HG02943 (cell line): ENCODE data around the gene LCP1.
"Not testable (repeated sequence)": the region's sequence is repeated elsewhere in the genome, so short reads cannot be mapped to it uniquely, and the experiment has no call there.

Experiments
- ATAC-seq: cut with Tn5 transposase; IDR thresholded peaks from one replicate; pipeline ENCODE4 v1.9.1; 2021; ENCODE audit warnings: mild to moderate bottlenecking, low read depth, moderate library complexity; ENCODE audit not compliant: unreplicated experiment

The LCP1 gene

GRCh38 chr13:46182491-46182877, 507 bp upstream of the LCP1 start:
- peak; percentile 6 for ATAC-seq

- no peak for ATAC-seq
Measured at GRCh38 chr13:46181377-46181839, 569 bp downstream of the LCP1 start.

GRCh38 chr13:46179969-46180763, 1.8 kb downstream of the LCP1 start:
- no peak for ATAC-seq

GRCh38 chr13:46179491-46179908, 2.5 kb downstream of the LCP1 start:
- no peak for ATAC-seq

DNA sequence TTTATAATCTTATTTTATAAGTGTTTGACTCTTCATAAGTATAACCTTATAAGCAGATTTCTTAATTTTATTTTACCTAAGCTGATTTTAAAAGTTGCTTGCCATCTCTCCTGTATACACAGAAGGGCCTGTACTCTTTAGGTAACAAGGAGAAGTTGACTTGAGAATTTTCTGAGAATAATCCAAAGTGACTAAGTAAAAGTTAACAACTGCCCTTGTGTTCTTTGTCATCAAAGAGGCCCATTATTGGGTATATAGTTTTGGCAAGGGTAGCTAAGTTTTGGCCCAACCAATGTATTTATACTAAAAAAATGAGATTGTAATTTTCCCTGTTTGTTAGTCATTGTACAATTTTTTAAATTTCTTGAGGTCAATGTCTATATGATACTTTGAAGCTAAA, 3.2 kb downstream of the LCP1 start:
- no peak for ATAC-seq

- no peak for ATAC-seq
Measured at GRCh38 chr13:46178143-46178542, 3.8 kb downstream of the LCP1 start.

DNA sequence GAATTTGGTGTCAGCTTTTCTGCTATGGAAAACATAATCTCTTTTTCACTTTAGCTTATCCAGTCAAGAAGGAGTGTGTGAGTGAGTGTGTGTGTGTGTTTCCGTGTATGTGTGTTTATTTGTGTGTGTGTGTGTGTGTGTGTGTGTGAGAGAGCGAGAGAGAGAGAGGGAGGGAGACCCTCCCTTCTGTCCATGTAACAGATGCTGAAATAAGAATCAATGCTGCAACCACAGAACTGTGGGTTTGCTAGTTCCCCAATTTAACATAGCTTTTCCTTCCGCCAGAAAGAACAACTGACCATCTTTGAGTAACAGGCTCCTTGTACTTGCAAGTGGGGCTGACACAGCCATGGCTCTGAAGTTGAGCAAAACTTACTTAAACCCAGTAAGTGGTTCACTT, 5.2 kb downstream of the LCP1 start:
- no peak for ATAC-seq

DNA sequence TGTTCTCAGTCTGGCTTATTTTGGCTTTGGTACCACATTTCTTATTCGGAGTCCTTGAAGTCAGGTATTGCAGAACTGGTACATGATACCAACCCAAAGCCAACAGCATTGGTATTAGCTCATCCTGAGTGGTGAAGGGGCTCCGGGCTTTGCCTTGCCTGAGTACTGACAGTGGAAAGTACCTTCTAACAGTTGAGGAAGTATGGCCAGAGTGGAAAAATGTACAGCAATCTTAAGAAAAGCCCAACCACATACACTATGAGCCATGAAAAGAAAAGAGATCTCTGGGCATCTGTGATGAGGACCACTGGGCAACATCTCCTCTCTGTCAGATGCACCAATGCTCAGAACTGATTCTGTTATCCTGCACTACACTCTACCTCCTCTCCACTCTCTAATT, 8.3 kb downstream of the LCP1 start:
- no peak for ATAC-seq

GRCh38 chr13:46172531-46172991, 9.4 kb downstream of the LCP1 start:
- no peak for ATAC-seq

GRCh38 chr13:46171739-46172138, 10.2 kb downstream of the LCP1 start:
- ATAC-seq = no peak

DNA sequence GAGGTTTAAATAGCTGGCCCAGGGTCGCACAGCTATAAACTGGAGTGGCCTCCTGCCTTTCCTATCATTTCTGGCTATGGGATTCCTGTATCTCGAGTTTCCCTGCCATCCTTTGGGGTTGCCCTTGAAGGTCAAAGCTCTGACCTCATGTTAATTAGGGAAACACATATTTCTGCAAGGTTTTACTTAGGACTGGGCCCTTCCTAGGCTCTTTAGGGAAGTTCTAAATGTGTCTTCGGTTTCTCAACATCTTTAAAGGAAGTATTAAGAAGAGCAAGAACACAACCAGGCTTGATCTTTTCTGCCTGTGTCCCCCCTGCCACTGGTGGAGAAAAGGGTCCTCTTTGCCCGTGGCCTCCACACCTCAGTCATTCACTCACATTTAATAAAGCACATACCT, 10.8 kb downstream of the LCP1 start:
- no peak for ATAC-seq

- ATAC-seq = no peak
Measured at GRCh38 chr13:46170687-46171086, 11.3 kb downstream of the LCP1 start.

- ATAC-seq = no peak
Measured at GRCh38 chr13:46170268-46170667, 11.7 kb downstream of the LCP1 start.

GRCh38 chr13:46169758-46170157, 12.2 kb downstream of the LCP1 start:
- no peak for ATAC-seq

DNA sequence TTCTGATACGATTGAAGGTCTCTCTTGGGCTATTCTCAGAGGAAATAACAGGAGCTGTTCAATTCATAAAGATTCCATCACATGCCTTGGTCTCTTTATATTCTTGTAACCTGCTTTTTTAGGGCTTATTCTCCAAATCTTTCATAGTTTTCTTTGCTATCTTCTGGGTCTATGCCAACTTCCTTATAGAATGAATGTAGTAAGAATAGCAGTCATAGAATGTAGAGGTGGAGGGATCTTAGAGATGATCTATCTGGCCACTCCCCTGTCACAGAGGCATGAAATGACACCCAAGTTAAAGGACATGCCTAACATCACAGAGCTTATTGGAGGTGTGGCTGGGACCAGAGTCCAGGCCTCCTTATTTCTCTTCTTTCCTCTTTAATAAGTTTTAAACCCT, 13.2 kb downstream of the LCP1 start:
- no peak for ATAC-seq

GRCh38 chr13:46168341-46168740, 13.6 kb downstream of the LCP1 start:
- no peak for ATAC-seq

DNA sequence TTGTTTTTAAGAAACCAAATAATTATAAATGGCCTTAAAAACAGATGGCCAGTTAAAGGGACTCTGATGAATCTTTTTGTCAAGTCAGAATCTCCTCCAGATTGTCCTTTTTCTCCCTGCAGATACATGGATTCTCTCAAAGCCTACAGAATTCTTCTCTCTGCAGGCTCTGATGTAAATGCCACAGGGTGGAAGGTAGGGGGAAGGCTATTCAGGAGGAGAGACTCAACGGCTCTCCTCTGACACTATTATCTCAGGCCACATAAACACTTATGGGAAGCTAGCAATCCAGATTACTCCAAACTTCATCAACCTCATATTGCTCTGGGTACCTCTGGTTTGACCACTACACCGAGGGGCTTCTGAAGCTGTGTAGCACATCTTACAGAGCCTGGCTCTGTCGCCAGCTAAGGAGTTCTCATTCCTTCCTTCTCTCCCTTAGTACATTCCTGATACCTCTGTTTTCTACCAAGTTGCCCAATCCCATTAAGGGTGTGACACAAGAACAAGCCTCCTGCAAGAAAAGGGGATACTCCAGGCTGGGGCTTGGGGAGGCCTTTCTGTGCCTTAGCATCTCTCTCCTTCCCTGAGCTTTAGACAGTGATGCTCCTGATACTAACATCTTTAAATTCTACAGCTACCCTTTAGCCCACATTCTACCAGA, 14.9 kb downstream of the LCP1 start:
- no peak for ATAC-seq

DNA sequence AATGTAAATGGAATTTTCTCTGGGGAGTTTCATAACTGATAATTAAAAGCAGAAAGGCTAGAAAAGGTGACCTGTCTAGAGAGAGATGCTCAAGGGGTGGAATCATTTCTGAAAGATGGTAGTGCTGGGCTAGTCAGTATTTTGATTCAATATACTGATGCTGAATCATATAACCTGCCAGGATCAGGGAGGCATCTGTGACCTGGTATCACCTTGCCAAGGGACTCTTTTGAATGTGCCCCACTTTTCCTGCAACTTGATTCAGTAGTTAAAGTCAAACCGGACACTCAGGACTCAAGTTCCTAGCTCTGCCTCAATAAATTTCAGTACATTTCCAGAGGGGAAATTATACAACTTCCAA, 15.8 kb downstream of the LCP1 start:
- ATAC-seq = no peak

DNA sequence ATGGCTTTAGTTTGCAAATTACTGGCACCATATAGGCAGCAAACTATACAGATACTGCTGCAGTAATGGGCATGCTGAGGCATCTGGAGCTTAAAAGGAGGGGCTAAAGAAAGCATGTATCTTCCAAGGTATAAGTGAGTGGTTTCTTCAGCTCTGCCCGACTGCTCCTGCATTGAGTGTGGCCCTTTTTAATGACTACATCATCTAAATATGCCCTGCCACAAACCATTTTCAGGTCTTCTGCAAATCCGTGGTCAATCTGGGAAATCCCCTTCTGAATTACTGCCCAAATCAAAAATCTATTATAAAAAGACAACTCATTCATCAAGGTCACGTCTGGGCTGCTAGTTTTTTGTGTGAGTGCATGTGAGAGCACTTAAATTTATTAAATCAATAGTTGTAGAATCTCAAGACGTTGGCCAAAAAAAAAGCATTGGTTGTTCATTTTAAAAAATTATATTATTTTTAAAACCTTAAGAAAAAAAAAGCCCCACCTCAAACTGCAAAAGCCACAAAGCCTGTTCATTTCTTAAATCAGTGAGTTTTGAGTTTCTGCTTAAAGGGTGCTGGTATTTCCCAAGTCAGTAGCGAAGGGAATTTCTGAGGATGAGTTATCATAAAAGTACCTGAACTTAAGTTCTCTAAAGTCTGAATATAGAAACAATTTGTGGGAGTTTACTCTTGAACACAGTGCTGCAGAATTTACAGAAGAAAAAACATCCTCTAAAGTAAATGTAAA, 16.3 kb downstream of the LCP1 start:
- no peak for ATAC-seq

DNA sequence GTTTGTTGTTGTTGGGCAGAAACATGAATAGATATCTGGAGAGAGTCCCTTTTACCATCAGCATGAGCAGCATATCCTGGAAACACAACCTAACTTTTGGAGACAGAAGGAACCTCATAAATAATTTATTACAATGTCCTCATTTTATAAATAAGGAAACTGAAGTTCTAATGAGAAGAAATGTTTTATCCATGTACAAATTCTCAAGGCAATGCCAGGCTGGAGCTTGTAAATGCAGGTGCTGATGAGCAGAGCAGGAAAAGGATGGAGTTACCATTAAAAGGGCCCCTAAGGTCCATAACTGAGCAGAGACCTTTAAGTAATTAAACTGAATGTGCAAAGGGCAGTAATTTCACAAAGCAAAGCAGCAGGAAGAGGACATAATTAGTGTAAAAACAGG, 17.3 kb downstream of the LCP1 start:
- no peak for ATAC-seq

GRCh38 chr13:46162741-46163140, 19.2 kb downstream of the LCP1 start:
- ATAC-seq = not testable (repeated sequence)
